ENCODE data around the gene PLXNB2. TPM values are rescaled to one million over a fixed set of nuclear protein-coding genes. Genes with fewer than 3 reads are reported as not detected.
"Not testable (repeated sequence)": the region's sequence is repeated elsewhere in the genome, so short reads cannot be mapped to it uniquely, and the experiment has no call there.

Gene PLXNB2
- total RNA-seq, 1 donor from 2014 or later: 85.7 TPM

GRCh38 chr22:50273352-50273751, 34.1 kb downstream of the PLXNB2 start:
- intact Hi-C loops (cut with DNase I): loop anchor here (5.0 kb wide), 1 partner anchor 34 kb away; the partner anchor contains the start of gene PLXNB2

GRCh38 chr22:50272044-50272802, 35.2 kb downstream of the PLXNB2 start:
- no peak for DNase-seq (ENCODE audit: low spot score)
- intact Hi-C loops (cut with DNase I): loop anchor here (5.0 kb wide), 1 partner anchor 35 kb away; the partner anchor contains the start of gene PLXNB2

More at GRCh38 chr22:50273352-50273751, 34.1 kb downstream of the PLXNB2 start:
- DNase-seq (ENCODE audit: low spot score): not testable (repeated sequence)

- no peak for DNase-seq (ENCODE audit: low spot score)
- intact Hi-C loops (cut with DNase I): loop anchor here (5.0 kb wide), 1 partner anchor 36 kb away; the partner anchor contains the start of gene PLXNB2
Observed at GRCh38 chr22:50271519-50271970, 35.9 kb downstream of the PLXNB2 start.

- no peak for DNase-seq (ENCODE audit: low spot score)
- intact Hi-C loops (cut with DNase I): loop anchor here (5.0 kb wide), 1 partner anchor 36 kb away; the partner anchor contains the start of gene PLXNB2
Observed at GRCh38 chr22:50270666-50271394, 36.6 kb downstream of the PLXNB2 start.

GRCh38 chr22:50269970-50270665, 37.3 kb downstream of the PLXNB2 start, which contains the start of gene MAPK11:
MAPK11 (minus strand) TSS chr22:50270380; CDS start chr22:50270292, 88 bp downstream.
- intact Hi-C loops (cut with DNase I): loop anchor here (5.0 kb wide), 1 partner anchor 37 kb away; the partner anchor contains the start of gene PLXNB2
- DNase-seq (ENCODE audit: low spot score): no peak

GRCh38 chr22:50269573-50269969, 37.9 kb downstream of the PLXNB2 start:
- no peak for DNase-seq (ENCODE audit: low spot score)
- intact Hi-C loops (cut with DNase I): no loop called here

- intact Hi-C loops (cut with DNase I): no loop called here
- DNase-seq (ENCODE audit: low spot score): no peak
Observed at GRCh38 chr22:50268655-50269113, 38.8 kb downstream of the PLXNB2 start.

- no peak for DNase-seq (ENCODE audit: low spot score)
- intact Hi-C loops (cut with DNase I): no loop called here
Observed at GRCh38 chr22:50267591-50268390, 39.7 kb downstream of the PLXNB2 start.

- no peak for DNase-seq (ENCODE audit: low spot score)
- intact Hi-C loops (cut with DNase I): no loop called here
Observed at GRCh38 chr22:50266994-50267393, 40.5 kb downstream of the PLXNB2 start.

- intact Hi-C loops (cut with DNase I): no loop called here
- DNase-seq (ENCODE audit: low spot score): no peak
Observed at GRCh38 chr22:50264946-50265669, 42.3 kb downstream of the PLXNB2 start.

GRCh38 chr22:50264104-50264745, 43.2 kb downstream of the PLXNB2 start:
- intact Hi-C loops (cut with DNase I): no loop called here
- DNase-seq (ENCODE audit: low spot score): no peak

- intact Hi-C loops (cut with DNase I): no loop called here
- DNase-seq (ENCODE audit: low spot score): no peak
Observed at GRCh38 chr22:50262973-50263617, 44.4 kb downstream of the PLXNB2 start.

GRCh38 chr22:50262460-50262911, 45.0 kb downstream of the PLXNB2 start:
- no peak for DNase-seq (ENCODE audit: low spot score)
- intact Hi-C loops (cut with DNase I): no loop called here

- no peak for DNase-seq (ENCODE audit: low spot score)
- intact Hi-C loops (cut with DNase I): no loop called here
Observed at GRCh38 chr22:50261615-50262459, 45.6 kb downstream of the PLXNB2 start, which contains the start of gene MAPK12. MAPK12 (minus strand) TSS chr22:50261683; CDS start chr22:50261509, 174 bp downstream.

GRCh38 chr22:50260801-50261614, 46.4 kb downstream of the PLXNB2 start:
- intact Hi-C loops (cut with DNase I): no loop called here

More at GRCh38 chr22:50260801-50261614, 46.4 kb downstream of the PLXNB2 start:
- DNase-seq (ENCODE audit: low spot score): no peak
